CD4-positive, alpha-beta T cell treated with Interleukin-17A for 1 hour (primary cell): ENCODE results near the gene CORO6.

Source experiments
- DNase-seq: peaks from one replicate; pipeline ENCODE4 v3.0.0-alpha.2; 2020

CORO6 gene

GRCh38 chr17:29576214-29577000 lies 46.3 kb downstream of the CORO6 start:
- DNase-seq = no peak

GRCh38 chr17:29575511-29576213 lies 47.0 kb downstream of the CORO6 start:
- no peak for DNase-seq

GRCh38 chr17:29574732-29575510 lies 47.8 kb downstream of the CORO6 start:
- DNase-seq = no peak

- DNase-seq = no peak
These were observed 48.6 kb downstream of the CORO6 start for GRCh38 chr17:29573871-29574731.

- no peak for DNase-seq
These were observed 49.2 kb downstream of the CORO6 start for GRCh38 chr17:29573558-29573869.

GRCh38 chr17:29572691-29573557 lies 49.8 kb downstream of the CORO6 start:
- peak; percentile 48 for DNase-seq

- no peak for DNase-seq
These were observed 50.6 kb downstream of the CORO6 start for GRCh38 chr17:29571883-29572681.

GRCh38 chr17:29571486-29571882 lies 51.2 kb downstream of the CORO6 start:
- no peak for DNase-seq

- DNase-seq = no peak
These were observed 52.2 kb downstream of the CORO6 start for GRCh38 chr17:29570521-29570920.

- DNase-seq = no peak
These were observed 53.3 kb downstream of the CORO6 start for GRCh38 chr17:29569245-29569950.

GRCh38 chr17:29568331-29569244 lies 54.1 kb downstream of the CORO6 start, which contains the start of gene TP53I13:
Gene TP53I13 (plus strand): TSS chr17:29568701. CDS start chr17:29568759, 58 bp downstream.
- DNase-seq = peak; percentile 93

GRCh38 chr17:29567554-29568330 lies 55.0 kb downstream of the CORO6 start:
- peak; percentile 80 for DNase-seq

- DNase-seq = no peak
These were observed 55.5 kb downstream of the CORO6 start for GRCh38 chr17:29567304-29567553.

- peak; percentile 58 for DNase-seq
These were observed 56.0 kb downstream of the CORO6 start, which contains the start of gene ABHD15 for GRCh38 chr17:29566473-29567303. Gene ABHD15 (minus strand): TSS chr17:29567037. CDS start chr17:29566966, 71 bp downstream.

GRCh38 chr17:29565643-29566472 lies 56.9 kb downstream of the CORO6 start:
- peak; percentile 59 for DNase-seq
